HepG2 (cell line): Measurements from ENCODE around the gene APOC1. TPM values are rescaled to one million over a fixed set of nuclear protein-coding genes. Genes with fewer than 3 reads are reported as not detected.

Experiments used
- ARHGAP35 ChIP-seq: sonication (generic); formaldehyde crosslinking; IDR thresholded peaks from 2 replicates; pipeline ENCODE4 v1.9.0; 2022; ENCODE audit warnings: mild to moderate bottlenecking, inconsistent platforms, moderate library complexity, missing genetic modification reagents, borderline replicate concordance
- DR1 ChIP-seq: sonication (generic); formaldehyde crosslinking; IDR thresholded peaks from 2 replicates; pipeline ENCODE4 v1.8.0; 2021; ENCODE audit warnings: mild to moderate bottlenecking, missing genetic modification reagents, inconsistent platforms
- FOXJ3 ChIP-seq: sonication (generic); formaldehyde crosslinking; IDR thresholded peaks from 2 replicates; pipeline ENCODE4 v1.4.0; 2020; ENCODE audit warnings: missing genetic modification reagents, mild to moderate bottlenecking, borderline replicate concordance
- IRX3 ChIP-seq: sonication (generic); formaldehyde crosslinking; IDR thresholded peaks from 2 replicates; pipeline ENCODE4 v1.8.1; 2023; ENCODE audit warnings: mild to moderate bottlenecking, low read depth, missing genetic modification reagents, borderline replicate concordance
- NFE2L1 ChIP-seq: sonication (generic); formaldehyde crosslinking; IDR thresholded peaks from 2 replicates; pipeline ENCODE4 v1.4.0; 2020; ENCODE audit warnings: missing genetic modification reagents, mild to moderate bottlenecking, borderline replicate concordance
- NFKB2 ChIP-seq: sonication (generic); formaldehyde crosslinking; IDR thresholded peaks from 2 replicates; pipeline ENCODE4 v1.4.0; 2020; ENCODE audit warnings: missing genetic modification reagents, borderline replicate concordance
- NFRKB ChIP-seq: fragments of 450-650 bp; IDR thresholded peaks from 2 replicates; pipeline ENCODE4 v1.6.1; 2017
- NFYC ChIP-seq: IDR thresholded peaks from 2 replicates; pipeline ENCODE4 v1.6.1; 2016; ENCODE audit warnings: missing genetic modification reagents, missing compliant biosample characterization
- NR2F6 ChIP-seq, 2 experiments: IDR thresholded peaks; 2 replicates each; pipeline ENCODE4 v1.6.1; 2016; ENCODE audit warnings: antibody characterized with exemption in 1 of 2, mild to moderate bottlenecking in 1 of 2
- PCBP1 ChIP-seq: fragments of 200-400 bp; formaldehyde crosslinking; IDR thresholded peaks from 2 replicates; pipeline ENCODE4 v1.6.1; 2017; ENCODE audit warnings: mild to moderate bottlenecking, low read depth, low read length, borderline replicate concordance
- SAFB2 ChIP-seq: sonication (generic); formaldehyde crosslinking; IDR thresholded peaks from 2 replicates; pipeline ENCODE4 v1.5.1; 2020; ENCODE audit warnings: missing genetic modification reagents, low read depth, mild to moderate bottlenecking, borderline replicate concordance
- SIX1 ChIP-seq: sonication (generic); formaldehyde crosslinking; IDR thresholded peaks from 2 replicates; pipeline ENCODE4 v1.4.0; 2020; ENCODE audit warnings: missing genetic modification reagents, borderline replicate concordance
- THYN1 ChIP-seq: sonication (generic); formaldehyde crosslinking; IDR thresholded peaks from 2 replicates; pipeline ENCODE4 v1.8.1; 2023; ENCODE audit warnings: low read depth, mild to moderate bottlenecking, moderate library complexity, missing genetic modification reagents, borderline replicate concordance
- ZBTB38 ChIP-seq: sonication (generic); formaldehyde crosslinking; IDR thresholded peaks from 2 replicates; pipeline ENCODE4 v1.5.1; 2020; ENCODE audit warnings: mild to moderate bottlenecking, missing genetic modification reagents
- ZMYM4 ChIP-seq: sonication (generic); formaldehyde crosslinking; IDR thresholded peaks from 2 replicates; pipeline ENCODE4 v1.8.1; 2023; ENCODE audit warnings: mild to moderate bottlenecking, missing genetic modification reagents
- ZNF234 ChIP-seq: sonication (generic); formaldehyde crosslinking; conservative IDR thresholded peaks from 2 replicates; pipeline ENCODE4 v1.5.1; 2020; ENCODE audit warnings: mild to moderate bottlenecking, missing genetic modification reagents
- ZNF543 ChIP-seq: sonication (generic); formaldehyde crosslinking; IDR thresholded peaks from 2 replicates; pipeline ENCODE4 v1.4.0; 2020; ENCODE audit warnings: mild to moderate bottlenecking, missing genetic modification reagents
- ZNF567 ChIP-seq: sonication (generic); formaldehyde crosslinking; IDR thresholded peaks from 2 replicates; pipeline ENCODE4 v1.8.1; 2023; ENCODE audit warnings: mild to moderate bottlenecking, missing genetic modification reagents, borderline replicate concordance
- ZNF75D ChIP-seq: sonication (generic); formaldehyde crosslinking; IDR thresholded peaks from 2 replicates; pipeline ENCODE4 v1.8.1; 2023; ENCODE audit warnings: missing genetic modification reagents, mild to moderate bottlenecking, borderline replicate concordance
- ZNF780A ChIP-seq: sonication (generic); formaldehyde crosslinking; IDR thresholded peaks from 2 replicates; pipeline ENCODE4 v1.8.0; 2022; ENCODE audit warnings: mild to moderate bottlenecking, missing genetic modification reagents, moderate library complexity
- polyA plus RNA-seq, 8 experiments: library from polyadenylated mRNA; depleted of rRNA in 3 of 8; stranded (reverse) in 7 of 8; unstranded in 1 of 8; fragments of >200 nt; fragmentation: Illumina TruSeq in 4 of 8; extraction: Trizol in 4 of 8; gene quantifications; 2 replicates each; pipeline versions ENCODE4 v1.2.1 to v1.2.3, GENCODE V29; 2011 to 2016; ENCODE audit warnings: low read depth in 4 of 8, missing spikeins in 1 of 8, mixed read lengths in 1 of 8; ENCODE audit not compliant: insufficient read depth in 1 of 8
- total RNA-seq, 5 experiments: library from RNA; depleted of rRNA; stranded (reverse); fragments of >200 nt; fragmentation: Illumina TruSeq; extraction: Trizol; gene quantifications; 2 replicates each; pipeline ENCODE4 v1.2.3, GENCODE V29; 2016; ENCODE audit warnings: low read depth in 1 of 5
- TF ChIP-seq, protein P1 (sequence below): sonication (generic); formaldehyde crosslinking; IDR thresholded peaks from 2 replicates; pipeline ENCODE4 v1.5.0; 2020; ENCODE audit warnings: missing genetic modification reagents, mild to moderate bottlenecking, borderline replicate concordance
- TF ChIP-seq, protein P2 (sequence below): sonication (generic); formaldehyde crosslinking; IDR thresholded peaks from 2 replicates; pipeline ENCODE4 v1.5.1; 2020; ENCODE audit warnings: mild to moderate bottlenecking, missing genetic modification reagents, moderate library complexity
- TF ChIP-seq, protein P3 (sequence below): sonication (generic); formaldehyde crosslinking; IDR thresholded peaks from 2 replicates; pipeline ENCODE4 v1.5.0; 2020; ENCODE audit warnings: mild to moderate bottlenecking, missing genetic modification reagents

The APOC1 gene
- total and polyA plus RNA-seq, 2 of the 13 experiments (the other 11 are each of a cell fraction or from before 2014, with no cell fraction given), result 600 to 1,235 TPM

DNA sequence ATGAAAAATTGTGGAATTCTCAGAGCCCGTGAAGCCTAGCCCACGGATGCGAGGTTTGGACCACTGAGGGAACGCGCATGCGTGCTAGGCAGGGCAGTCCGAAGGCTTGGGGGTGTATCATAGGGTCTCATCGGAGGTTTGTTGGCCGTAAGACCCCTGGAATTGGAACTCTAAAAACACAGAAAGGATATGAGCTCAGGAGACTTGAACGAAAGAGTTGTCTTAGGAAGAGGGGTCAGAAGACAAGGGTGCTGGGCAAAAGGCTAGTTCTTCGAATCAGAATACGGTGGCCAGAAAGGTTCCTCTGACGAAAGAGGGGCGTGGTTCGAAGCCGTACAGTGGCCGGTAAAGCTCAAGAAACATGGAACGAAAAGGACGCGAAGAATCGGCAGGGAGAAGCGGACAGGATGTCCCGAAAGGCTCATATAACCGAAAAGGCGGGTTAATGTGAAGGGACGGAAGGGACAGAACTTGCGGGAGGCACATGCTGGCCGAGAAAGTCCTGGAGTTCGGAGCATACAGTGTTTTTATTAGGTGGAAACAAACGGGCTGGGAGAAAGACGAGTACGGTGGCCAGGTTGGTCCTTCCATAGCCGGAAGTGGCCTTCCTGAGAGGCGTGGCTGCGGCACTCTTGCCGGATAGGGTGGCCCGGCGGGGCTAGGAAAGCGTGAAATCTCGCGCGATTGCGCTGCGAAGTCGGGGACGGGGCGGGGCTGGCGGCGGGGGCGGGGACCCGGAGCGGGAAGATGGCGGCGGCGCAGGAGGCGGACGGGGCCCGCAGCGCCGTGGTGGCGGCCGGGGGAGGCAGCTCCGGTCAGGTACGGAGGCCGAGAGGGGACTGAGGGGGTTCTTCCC is 40.5 kb downstream of the APOC1 start, which contains the start of gene CLPTM1 (continued):
- no peak for TF ChIP-seq ZNF75D
- no peak for TF ChIP-seq DR1 (CRISPR knock-in tag)
- TF ChIP-seq ZNF567 (CRISPR knock-in tag), result no peak
- no peak for TF ChIP-seq ZNF234 (CRISPR knock-in tag)
- no peak for TF ChIP-seq SAFB2
- TF ChIP-seq, protein P1, sequence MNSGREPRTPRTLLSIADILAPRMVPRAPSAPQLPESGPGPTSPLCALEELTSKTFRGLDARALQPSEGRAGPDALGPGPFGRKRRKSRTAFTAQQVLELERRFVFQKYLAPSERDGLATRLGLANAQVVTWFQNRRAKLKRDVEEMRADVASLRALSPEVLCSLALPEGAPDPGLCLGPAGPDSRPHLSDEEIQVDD (CRISPR knock-in tag), result no peak
- 0 out of 2 replicates have a peak, but pooled peaks have one; percentile 18 for TF ChIP-seq ZNF543 (CRISPR knock-in tag)
- no peak for TF ChIP-seq FOXJ3 (CRISPR knock-in tag)
- no peak for TF ChIP-seq PCBP1
- no peak for TF ChIP-seq NFE2L1 (CRISPR knock-in tag)
- no peak for TF ChIP-seq ZNF780A (CRISPR knock-in tag)
- TF ChIP-seq ZMYM4 (CRISPR knock-in tag), result no peak; the same call in 1 of the 2 replicates
- no peak for TF ChIP-seq THYN1 (CRISPR knock-in tag)
- TF ChIP-seq IRX3 (CRISPR knock-in tag), result 0 out of 2 replicates have a peak, but pooled peaks have one; percentile 63
- TF ChIP-seq NFRKB, result no peak
- TF ChIP-seq ARHGAP35 (CRISPR knock-in tag), result no peak
- TF ChIP-seq, protein P2, sequence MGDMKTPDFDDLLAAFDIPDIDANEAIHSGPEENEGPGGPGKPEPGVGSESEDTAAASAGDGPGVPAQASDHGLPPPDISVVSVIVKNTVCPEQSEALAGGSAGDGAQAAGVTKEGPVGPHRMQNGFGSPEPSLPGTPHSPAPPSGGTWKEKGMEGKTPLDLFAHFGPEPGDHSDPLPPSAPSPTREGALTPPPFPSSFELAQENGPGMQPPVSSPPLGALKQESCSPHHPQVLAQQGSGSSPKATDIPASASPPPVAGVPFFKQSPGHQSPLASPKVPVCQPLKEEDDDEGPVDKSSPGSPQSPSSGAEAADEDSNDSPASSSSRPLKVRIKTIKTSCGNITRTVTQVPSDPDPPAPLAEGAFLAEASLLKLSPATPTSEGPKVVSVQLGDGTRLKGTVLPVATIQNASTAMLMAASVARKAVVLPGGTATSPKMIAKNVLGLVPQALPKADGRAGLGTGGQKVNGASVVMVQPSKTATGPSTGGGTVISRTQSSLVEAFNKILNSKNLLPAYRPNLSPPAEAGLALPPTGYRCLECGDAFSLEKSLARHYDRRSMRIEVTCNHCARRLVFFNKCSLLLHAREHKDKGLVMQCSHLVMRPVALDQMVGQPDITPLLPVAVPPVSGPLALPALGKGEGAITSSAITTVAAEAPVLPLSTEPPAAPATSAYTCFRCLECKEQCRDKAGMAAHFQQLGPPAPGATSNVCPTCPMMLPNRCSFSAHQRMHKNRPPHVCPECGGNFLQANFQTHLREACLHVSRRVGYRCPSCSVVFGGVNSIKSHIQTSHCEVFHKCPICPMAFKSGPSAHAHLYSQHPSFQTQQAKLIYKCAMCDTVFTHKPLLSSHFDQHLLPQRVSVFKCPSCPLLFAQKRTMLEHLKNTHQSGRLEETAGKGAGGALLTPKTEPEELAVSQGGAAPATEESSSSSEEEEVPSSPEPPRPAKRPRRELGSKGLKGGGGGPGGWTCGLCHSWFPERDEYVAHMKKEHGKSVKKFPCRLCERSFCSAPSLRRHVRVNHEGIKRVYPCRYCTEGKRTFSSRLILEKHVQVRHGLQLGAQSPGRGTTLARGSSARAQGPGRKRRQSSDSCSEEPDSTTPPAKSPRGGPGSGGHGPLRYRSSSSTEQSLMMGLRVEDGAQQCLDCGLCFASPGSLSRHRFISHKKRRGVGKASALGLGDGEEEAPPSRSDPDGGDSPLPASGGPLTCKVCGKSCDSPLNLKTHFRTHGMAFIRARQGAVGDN (CRISPR knock-in tag), result peak; percentile 76
- no peak for TF ChIP-seq NR2F6 (IDR thresholded peaks at IDR 0.05)
- no peak for TF ChIP-seq NR2F6 (CRISPR knock-in tag; IDR thresholded peaks at IDR 0.05)
- TF ChIP-seq, protein P3, sequence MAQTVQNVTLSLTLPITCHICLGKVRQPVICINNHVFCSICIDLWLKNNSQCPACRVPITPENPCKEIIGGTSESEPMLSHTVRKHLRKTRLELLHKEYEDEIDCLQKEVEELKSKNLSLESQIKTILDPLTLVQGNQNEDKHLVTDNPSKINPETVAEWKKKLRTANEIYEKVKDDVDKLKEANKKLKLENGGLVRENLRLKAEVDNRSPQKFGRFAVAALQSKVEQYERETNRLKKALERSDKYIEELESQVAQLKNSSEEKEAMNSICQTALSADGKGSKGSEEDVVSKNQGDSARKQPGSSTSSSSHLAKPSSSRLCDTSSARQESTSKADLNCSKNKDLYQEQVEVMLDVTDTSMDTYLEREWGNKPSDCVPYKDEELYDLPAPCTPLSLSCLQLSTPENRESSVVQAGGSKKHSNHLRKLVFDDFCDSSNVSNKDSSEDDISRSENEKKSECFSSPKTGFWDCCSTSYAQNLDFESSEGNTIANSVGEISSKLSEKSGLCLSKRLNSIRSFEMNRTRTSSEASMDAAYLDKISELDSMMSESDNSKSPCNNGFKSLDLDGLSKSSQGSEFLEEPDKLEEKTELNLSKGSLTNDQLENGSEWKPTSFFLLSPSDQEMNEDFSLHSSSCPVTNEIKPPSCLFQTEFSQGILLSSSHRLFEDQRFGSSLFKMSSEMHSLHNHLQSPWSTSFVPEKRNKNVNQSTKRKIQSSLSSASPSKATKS (CRISPR knock-in tag), result no peak
- TF ChIP-seq ZBTB38 (CRISPR knock-in tag), result peak; percentile 6; the same call in 1 of the 2 replicates
- 0 out of 2 replicates have a peak, but pooled peaks have one; percentile 22 for TF ChIP-seq NFKB2 (CRISPR knock-in tag)
- TF ChIP-seq NFYC, result peak; percentile 68
- TF ChIP-seq SIX1 (CRISPR knock-in tag), result no peak
